Right renal cortex interstitium (tissue), 3 donors: ENCODE results near the gene ZMYND10. TPM values are rescaled to one million over a fixed set of nuclear protein-coding genes. Genes with fewer than 3 reads are reported as not detected.
A peak's percentile ranks its signal among the peaks of the same experiment; 100 is the strongest.

Source experiments
- DNase-seq, 3 donors: peaks; one replicate each; pipeline ENCODE4 v3.0.0-alpha.2; 2013; ENCODE audit warnings: low read depth in 3 of 3, low spot score in 2 of 3
- polyA plus RNA-seq, 3 donors: library from polyadenylated mRNA; unstranded; fragments of 120-200 nt; gene quantifications; one replicate each; pipeline ENCODE4 v1.2.1, GENCODE V29; 2013; ENCODE audit not compliant: insufficient read length in 3 of 3

Gene ZMYND10
- polyA plus RNA-seq, 3 donors = 3.3 to 4.1 (median 3.4) TPM

GRCh38 chr3:50292159-50293078, 53.1 kb downstream of the ZMYND10 start, which contains the start of gene IFRD2:
IFRD2 (minus strand) TSS chr3:50292429; CDS start chr3:50292274, 155 bp downstream.
- DNase-seq = peak; percentile 86 to 94 (median 87)

Other genes with a start within 250 kb of the ZMYND10 start
- 10 to 100 TPM; 67.4 to 80.1 (median 70.8) TPM for gene SEMA3F, start 190.4 kb downstream of the ZMYND10 start, polyA plus RNA-seq
- gene GNAT1, start 154.1 kb downstream of the ZMYND10 start, polyA plus RNA-seq = not detected
- gene SLC38A3, start 140.5 kb downstream of the ZMYND10 start, polyA plus RNA-seq = 10 to 100 TPM in 1 of 3 donors, 1 to 10 TPM in 2; 5.0 to 11.0 (median 6.8) TPM
- gene GNAI2, start 109.5 kb downstream of the ZMYND10 start, polyA plus RNA-seq = 100 to 1,000 TPM; 211 to 230 (median 220) TPM
- gene SEMA3B, start 76.6 kb downstream of the ZMYND10 start, polyA plus RNA-seq = 10 to 100 TPM; 75.2 to 77.0 (median 76.3) TPM
- under 1 TPM; 0.42 to 0.54 (median 0.50) TPM for gene LSMEM2, start 66.6 kb downstream of the ZMYND10 start, polyA plus RNA-seq
- 10 to 100 TPM; 35.0 to 39.1 (median 37.7) TPM for gene IFRD2, start 53.3 kb downstream of the ZMYND10 start, polyA plus RNA-seq
- gene HYAL3, start 46.3 kb downstream of the ZMYND10 start, polyA plus RNA-seq = 1 to 10 TPM; 2.9 to 3.2 (median 3.1) TPM
- gene NAA80, start 46.3 kb downstream of the ZMYND10 start, polyA plus RNA-seq = 1 to 10 TPM; 7.6 to 8.6 (median 8.2) TPM
- 1 to 10 TPM; 6.3 to 7.1 (median 7.0) TPM for gene HYAL1, start 42.2 kb downstream of the ZMYND10 start, polyA plus RNA-seq
- 10 to 100 TPM; 62.7 to 74.3 (median 70.7) TPM for gene HYAL2, start 23.0 kb downstream of the ZMYND10 start, polyA plus RNA-seq
- 10 to 100 TPM; 22.6 to 25.7 (median 24.5) TPM for gene TUSC2, start 17.5 kb downstream of the ZMYND10 start, polyA plus RNA-seq
- 10 to 100 TPM; 16.1 to 17.0 (median 16.4) TPM for gene RASSF1, start 4.9 kb downstream of the ZMYND10 start, polyA plus RNA-seq
- gene NPRL2, start 5.0 kb upstream of the ZMYND10 start, polyA plus RNA-seq = 10 to 100 TPM; 31.0 to 35.2 (median 33.8) TPM
- 10 to 100 TPM; 14.9 to 16.7 (median 15.6) TPM for gene CYB561D2, start 5.1 kb upstream of the ZMYND10 start, polyA plus RNA-seq
- 10 to 100 TPM; 30.9 to 35.9 (median 32.3) TPM for gene TMEM115, start 13.8 kb upstream of the ZMYND10 start, polyA plus RNA-seq
- gene CACNA2D2, start 157.9 kb upstream of the ZMYND10 start, polyA plus RNA-seq = 10 to 100 TPM; 13.9 to 16.1 (median 14.0) TPM
- 10 to 100 TPM; 14.0 to 16.8 (median 16.0) TPM for gene C3orf18, start 222.0 kb upstream of the ZMYND10 start, polyA plus RNA-seq
- gene HEMK1, start 223.8 kb upstream of the ZMYND10 start, polyA plus RNA-seq = 10 to 100 TPM; 19.5 to 20.8 (median 19.9) TPM